K562 (cell line): ENCODE data around the gene ASIP. TPM values are rescaled to one million over a fixed set of nuclear protein-coding genes. Genes with fewer than 3 reads are reported as not detected.

Experiments used
- ATAC-seq: fragments of 200-7000 bp; cut with Tn5 transposase; 3 replicates; pipeline ENCODE4 v1.9.1; 2020; ENCODE audit warnings: moderate library complexity
- BruUV-seq: library from RNA; stranded (reverse); fragments of 400-500 nt; replicated peaks from 2 replicates; lab custom pipeline; 2021; lab: Mats Ljungman, UMichigan
- CTCF ChIA-PET: fragments of 300-600 bp; formaldehyde crosslinking; extraction: SDS; loops from one replicate; lab custom pipeline; 2021; ENCODE audit warnings: low intra/inter-chr PET ratio; lab: Yijun Ruan, JAX
- POLR2A ChIA-PET: fragments of 300-600, 350-650 bp; sonication (Branson Sonifier 250); formaldehyde crosslinking; extraction: SDS; loops from one replicate; lab custom pipeline; 2021; ENCODE audit warnings: antibody characterized with exemption, inconsistent platforms; lab: Yijun Ruan, JAX
- DNase-seq, 4 experiments: peaks; one replicate each; pipeline versions ENCODE4 v3.0.0 to v3.0.0-alpha.2; 2011 to 2018; ENCODE audit warnings: low spot score in 3 of 4, mixed read lengths in 3 of 4; ENCODE audit errors: extremely low read depth in 1 of 4
- FAIRE-seq: peaks from 2 replicates; lab custom pipeline; 2011; peaks lifted over from hg19 to GRCh38; lab: Jason Lieb, UNC
- H2AFZ ChIP-seq: 2 replicates; pipeline ENCODE4 v1.6.0; 2011; ENCODE audit warnings: low read depth, low read length, control low read depth, inconsistent platforms
- H3K27ac ChIP-seq: fragments of 200-600 bp; 3 replicates; pipeline ENCODE4 v1.8.0; 2011; ENCODE audit warnings: low read depth, mild to moderate bottlenecking, control low read depth, inconsistent platforms, low read length, moderate library complexity, mixed read lengths; ENCODE audit errors: extremely low read depth
- H3K27me3 ChIP-seq, 2 experiments: fragments of 300-600 bp in 1 of 2; 2 replicates in 1 of 2; 3 replicates in 1 of 2; pipeline versions ENCODE4 v1.6.0 to v1.8.0; 2011; ENCODE audit warnings: inconsistent platforms in 2 of 2, low read length in 2 of 2, mild to moderate bottlenecking in 1 of 2, mixed read lengths in 1 of 2, moderate library complexity in 1 of 2; ENCODE audit not compliant: control insufficient read depth in 2 of 2, insufficient read depth in 2 of 2
- H3K36me3 ChIP-seq: fragments of 300-600 bp; 3 replicates; pipeline ENCODE4 v1.8.0; 2011; ENCODE audit warnings: mild to moderate bottlenecking, low read length, inconsistent platforms; ENCODE audit not compliant: control insufficient read depth, insufficient read depth
- H3K4me1 ChIP-seq, 2 experiments: fragments of 200-600 bp in 1 of 2; replicated peaks in 1 of 2; 2 replicates in 1 of 2; 3 replicates in 1 of 2; pipeline versions ENCODE4 v1.5.1 to v1.8.0; 2011; ENCODE audit warnings: inconsistent platforms in 2 of 2, low read length in 2 of 2, mild to moderate bottlenecking in 1 of 2, mixed read lengths in 1 of 2, moderate library complexity in 1 of 2; ENCODE audit not compliant: control insufficient read depth in 2 of 2, insufficient read depth in 2 of 2
- H3K4me2 ChIP-seq: 2 replicates; pipeline ENCODE4 v1.6.1; 2011; ENCODE audit warnings: low read length, control low read depth, inconsistent platforms, mixed read lengths; ENCODE audit not compliant: insufficient read depth
- H3K4me3 ChIP-seq: fragments of 200-600 bp; sonication (generic), shearing (Covaris generic); 2 replicates; pipeline ENCODE4 v1.5.1; 2016; ENCODE audit warnings: control low read depth, inconsistent platforms
- H3K79me2 ChIP-seq: fragments of 200-600 bp; 3 replicates; pipeline ENCODE4 v1.8.0; 2011; ENCODE audit warnings: low read length, inconsistent platforms; ENCODE audit not compliant: control insufficient read depth, insufficient read depth
- H3K9ac ChIP-seq, 2 experiments: 2 replicates each; pipeline versions ENCODE4 v1.6.0 to v1.6.1; 2011; ENCODE audit warnings: low read depth in 2 of 2, low read length in 2 of 2, control low read depth in 1 of 2, inconsistent platforms in 1 of 2, mild to moderate bottlenecking in 1 of 2, mixed read lengths in 1 of 2; ENCODE audit not compliant: insufficient read depth in 1 of 2
- H3K9me1 ChIP-seq: one replicate; pipeline ENCODE4 v1.6.0; 2011; ENCODE audit warnings: inconsistent platforms, mild to moderate bottlenecking, low read length, moderate library complexity; ENCODE audit not compliant: control insufficient read depth, insufficient read depth
- H3K9me3 ChIP-seq: replicated peaks from 2 replicates; pipeline ENCODE4 v1.5.1; 2011; ENCODE audit warnings: low read depth, low read length, inconsistent platforms; ENCODE audit not compliant: control insufficient read depth, insufficient read depth
- H4K20me1 ChIP-seq: replicated peaks from 2 replicates; pipeline ENCODE4 v1.6.1; 2011; ENCODE audit warnings: low read length, inconsistent platforms, mixed read lengths; ENCODE audit not compliant: control insufficient read depth, insufficient read depth
- CEBPZ ChIP-seq: fragments of 150-350 bp; IDR thresholded peaks from 2 replicates; pipeline ENCODE4 v1.6.1; 2014; ENCODE audit warnings: low read depth, mild to moderate bottlenecking, low read length, borderline replicate concordance
- CREB5 ChIP-seq: fragments of 250-450 bp; sonication (Bioruptor Pico); IDR thresholded peaks from 2 replicates; pipeline ENCODE4 v1.5.0; 2020; ENCODE audit warnings: mild to moderate bottlenecking
- HDAC6 ChIP-seq: IDR thresholded peaks from 2 replicates; pipeline ENCODE4 v1.6.1; 2012; ENCODE audit warnings: low read depth, mild to moderate bottlenecking, control low read depth, inconsistent platforms, low read length, moderate library complexity
- HES1 ChIP-seq: fragments of 450-650 bp; IDR thresholded peaks from 2 replicates; pipeline ENCODE4 v1.6.1; 2016; ENCODE audit warnings: low read depth, mild to moderate bottlenecking, moderate library complexity
- PCBP2 ChIP-seq: fragments of 200-400 bp; formaldehyde crosslinking; IDR thresholded peaks from 2 replicates; pipeline ENCODE4 v1.6.1; 2018; ENCODE audit warnings: low read length, low read depth, mild to moderate bottlenecking, moderate library complexity; ENCODE audit not compliant: poor library complexity, severe bottlenecking
- SMARCA5 ChIP-seq: fragments of 450-650 bp; IDR thresholded peaks from 2 replicates; pipeline ENCODE4 v1.6.1; 2016
- TSC22D4 ChIP-seq: fragments of 450-650 bp; IDR thresholded peaks from 2 replicates; pipeline ENCODE4 v1.6.1; 2016; ENCODE audit warnings: missing genetic modification characterization, missing biosample characterization, control low read depth
- WGBS: fragments of 100-300 bp; shearing (Covaris generic); methylation state at CpG from one replicate; pipeline ENCODE4 v1.1.6; 2016; ENCODE audit warnings: low coverage, mixed read lengths; ENCODE audit not compliant: insufficient coverage; ENCODE audit errors: missing lambda C conversion rate; 5-methylcytosine and 5-hydroxymethylcytosine counted together
- in situ Hi-C: fragments of 300-500 bp; cut with MboI; formaldehyde crosslinking; loops from 4 replicates; pipeline ENCODE4 v1.15.0; 2018; ENCODE audit warnings: inconsistent platforms, mixed read lengths
- intact Hi-C: fragments of 100-400 bp; cut with micrococcal nuclease; formaldehyde crosslinking; loops from 2 replicates; pipeline ENCODE4 v1.14.2; 2022
- polyA plus RNA-seq, 8 experiments: library from polyadenylated mRNA; depleted of rRNA in 4 of 8; stranded (reverse) in 5 of 8; unstranded in 3 of 8; fragments of >200 nt; fragmentation: Nextera tagmentation in 2 of 8; fragmentation: Illumina TruSeq in 1 of 8; extraction: Ambion mirVana in 2 of 8; extraction: Trizol in 1 of 8; gene quantifications; 2 replicates each; pipeline versions ENCODE4 v1.2.1 to v1.2.3, GENCODE V29; 2011 to 2014; ENCODE audit warnings: inconsistent platforms in 1 of 8, missing spikeins in 1 of 8
- total RNA-seq, 7 experiments: library from RNA; depleted of rRNA in 6 of 7; stranded (reverse); fragments of >200 nt in 6 of 7; fragmentation: Illumina TruSeq in 2 of 7; extraction: Trizol in 2 of 7; gene quantifications; 2 replicates each; pipeline versions ENCODE4 v1.2.1 to v1.2.3, GENCODE V29; 2011 to 2021; ENCODE audit warnings: low replicate concordance in 1 of 7
- TF ChIP-seq, protein P1 (sequence below), 2 experiments: IDR thresholded peaks; 2 replicates each; pipeline ENCODE4 v1.6.1; 2011; ENCODE audit warnings: borderline replicate concordance in 1 of 2, control low read depth in 1 of 2, low read depth in 1 of 2, low read length in 1 of 2, mild to moderate bottlenecking in 1 of 2, mixed read lengths in 1 of 2, moderate library complexity in 1 of 2; ENCODE audit not compliant: insufficient read depth in 1 of 2, insufficient read length in 1 of 2, poor library complexity in 1 of 2, severe bottlenecking in 1 of 2; ENCODE audit errors: extremely low read depth in 1 of 2

ASIP gene
- total and polyA plus RNA-seq, 9 of the 15 experiments (the other 6 are each of a cell fraction or from before 2014, with no cell fraction given), result not detected

GRCh38 chr20:34209111-34209510, 32.1 kb upstream of the ASIP start:
- in situ Hi-C loops (no loop called here), intact Hi-C loops (no loop called here)
- Histone ChIP-seq H3K4me2 (no peak overlapping the region), H3K79me2 (no peaks in the 10 kb centered on the region), H2AFZ (no peak overlapping the region), H3K27ac (no peak overlapping the region), H3K9me3 (no peaks in the 10 kb centered on the region; the same call in none of the 2 replicates), H3K36me3 (no peaks in the 10 kb centered on the region), H3K27me3 (no peaks in the 10 kb centered on the region), H4K20me1 (no peaks in the 10 kb centered on the region), H3K9ac (no peak overlapping the region), H3K4me3 (no peak overlapping the region), H3K4me1 (peaks cover 0 to 3% of the 10 kb centered on the region in 2 experiments; a peak in 2 of 5 replicates), H3K9me1 (no peaks in the 10 kb centered on the region)
- CTCF ChIA-PET, result interaction anchor here (0.7 kb wide), 1 partner anchor 634 kb away, joined by 3 read pairs; no protein-coding TSS in a partner anchor
- ATAC-seq (no peak), FAIRE-seq (no peak), DNase-seq (no peak)
- no TSS peak for BruUV-seq
- WGBS, result 0% methylated on average over 3 of the region's 3 CpGs
- POLR2A ChIA-PET, result interaction anchor here (1.0 kb wide), 1 partner anchor 321 kb away, joined by 3 read pairs; no protein-coding TSS in a partner anchor
- no peak for TF ChIP-seq CEBPZ
- TF ChIP-seq HES1, result no peak
- TF ChIP-seq PCBP2, result no peak
- TF ChIP-seq, protein P1, sequence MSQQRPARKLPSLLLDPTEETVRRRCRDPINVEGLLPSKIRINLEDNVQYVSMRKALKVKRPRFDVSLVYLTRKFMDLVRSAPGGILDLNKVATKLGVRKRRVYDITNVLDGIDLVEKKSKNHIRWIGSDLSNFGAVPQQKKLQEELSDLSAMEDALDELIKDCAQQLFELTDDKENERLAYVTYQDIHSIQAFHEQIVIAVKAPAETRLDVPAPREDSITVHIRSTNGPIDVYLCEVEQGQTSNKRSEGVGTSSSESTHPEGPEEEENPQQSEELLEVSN (IDR thresholded peaks at IDR 0.05; ENCODE audit: borderline replicate concordance in 1 of 2, extremely low read depth in 1 of 2, insufficient read depth in 1 of 2, insufficient read length in 1 of 2, low read depth in 1 of 2, low read length in 1 of 2, poor library complexity in 1 of 2, severe bottlenecking in 1 of 2), result no peak
- no peak for TF ChIP-seq CREB5
- no peak for TF ChIP-seq TSC22D4 (tag)
- no peak for TF ChIP-seq SMARCA5
- TF ChIP-seq HDAC6, result no peak
- TF ChIP-seq, all 486 proteins: peak for 0
